Endometrium (tissue), 2 donors: Measurements from ENCODE around the gene TPRG1L.

Experiments
- FAIRE-seq: peaks from 2 replicates; lab custom pipeline; 2012; peaks lifted over from hg19 to GRCh38; lab: Jason Lieb, UNC
- donor health status: control.
- donor health status: control.

TPRG1L gene

DNA sequence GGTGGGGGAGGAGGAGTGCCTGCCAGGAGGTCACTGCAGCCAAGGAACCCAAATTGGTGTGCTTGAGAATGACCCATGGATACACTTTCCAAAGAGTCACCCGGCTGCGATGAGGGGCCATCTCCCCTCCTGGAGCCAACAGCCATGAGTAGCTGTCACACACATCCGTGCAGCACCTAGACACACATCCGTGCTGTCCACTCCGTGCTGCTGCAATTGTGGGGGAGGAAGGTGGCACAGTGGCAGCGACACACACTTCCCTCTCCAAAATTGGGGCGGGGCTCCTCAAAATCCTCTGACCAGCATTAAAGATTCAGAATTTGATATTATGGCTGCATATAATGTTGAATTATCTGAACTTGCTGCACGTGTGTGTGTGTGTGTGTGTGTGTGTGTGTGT is 43.3 kb downstream of the TPRG1L start:
- FAIRE-seq, result no peak

DNA sequence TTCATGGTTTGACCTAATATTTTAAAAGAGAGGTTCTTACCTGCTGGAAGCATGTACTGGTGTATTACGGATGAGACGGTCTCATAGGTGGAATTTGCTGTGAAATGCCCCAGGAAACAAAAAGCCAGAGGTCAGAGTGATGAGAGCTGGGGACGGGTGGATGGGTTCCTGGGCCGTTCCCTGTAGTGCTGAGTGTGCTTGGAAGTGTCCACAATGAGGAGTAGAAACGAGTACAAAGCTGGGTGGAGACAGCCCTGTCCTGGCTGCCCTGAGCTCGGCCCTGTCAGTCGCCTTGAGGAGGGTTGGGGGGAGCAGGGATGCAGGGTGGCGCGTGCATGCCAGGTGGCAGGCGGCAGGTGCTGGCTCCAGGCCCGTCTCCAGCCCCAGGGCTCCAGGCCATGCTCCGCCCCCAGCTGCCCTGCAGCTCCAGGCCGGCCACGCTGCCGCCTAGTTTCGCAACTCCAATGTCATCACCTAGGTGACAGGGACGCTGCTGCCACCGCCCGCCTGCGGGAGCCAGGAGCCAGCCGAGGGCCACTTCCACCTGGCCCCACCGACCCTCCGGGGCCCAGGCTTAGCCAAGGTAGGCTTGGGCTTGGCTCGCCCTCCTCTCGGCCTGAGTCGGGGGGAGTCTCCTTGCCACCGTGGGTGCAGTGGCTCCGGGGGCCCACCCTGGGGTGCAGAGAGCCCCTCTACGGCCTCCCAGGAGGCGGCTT is 43.9 kb downstream of the TPRG1L start:
- FAIRE-seq, result no peak

DNA sequence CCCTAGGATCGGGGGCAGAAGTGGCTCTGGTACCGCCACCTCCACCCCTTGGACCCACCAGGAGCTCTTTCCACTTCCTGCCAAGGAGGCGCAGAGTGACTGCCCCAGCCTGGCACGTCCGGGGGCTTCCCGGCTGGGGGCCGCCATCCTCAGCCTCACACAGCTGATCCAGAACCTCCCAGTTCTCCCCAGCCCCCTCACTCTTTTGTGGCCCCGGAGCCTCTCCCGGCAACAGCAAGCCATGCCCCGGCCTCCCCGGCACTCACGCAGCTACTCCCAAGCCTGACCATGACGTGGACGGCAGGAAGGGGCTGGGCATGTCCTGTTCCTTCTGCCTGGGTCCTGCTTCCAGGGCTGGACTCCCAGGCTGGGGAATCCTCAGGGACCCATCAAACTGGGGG is 44.6 kb downstream of the TPRG1L start:
- FAIRE-seq, result no peak

DNA sequence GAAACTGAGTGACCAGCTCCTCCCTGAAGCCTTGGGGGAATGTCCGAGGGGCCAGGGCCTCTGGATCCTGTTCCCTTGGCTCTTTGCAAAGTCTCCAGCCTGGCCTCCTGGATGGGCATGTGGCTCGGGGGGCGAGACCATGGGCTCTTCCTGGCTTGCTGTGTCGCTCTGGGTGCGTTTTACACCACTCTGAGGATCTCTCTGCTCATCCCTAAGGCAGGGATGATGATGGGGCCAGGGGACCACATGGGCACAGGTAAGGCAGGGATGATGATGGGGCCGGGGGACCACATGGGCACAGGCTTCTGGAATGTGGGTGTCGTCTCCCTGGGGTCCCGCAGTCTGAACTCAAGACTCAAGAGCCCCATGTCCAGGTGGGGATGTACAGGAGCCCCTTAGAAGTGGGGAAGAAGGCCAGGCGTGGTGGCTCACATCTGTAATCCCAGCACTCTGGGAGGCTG is 45.2 kb downstream of the TPRG1L start:
- no peak for FAIRE-seq

GRCh38 chr1:3670823-3671265 is 46.0 kb downstream of the TPRG1L start:
- no peak for FAIRE-seq

- FAIRE-seq, result no peak
Observed at GRCh38 chr1:3671371-3672180, 46.8 kb downstream of the TPRG1L start.

- FAIRE-seq, result no peak
Observed at GRCh38 chr1:3672231-3672970, 47.6 kb downstream of the TPRG1L start.

DNA sequence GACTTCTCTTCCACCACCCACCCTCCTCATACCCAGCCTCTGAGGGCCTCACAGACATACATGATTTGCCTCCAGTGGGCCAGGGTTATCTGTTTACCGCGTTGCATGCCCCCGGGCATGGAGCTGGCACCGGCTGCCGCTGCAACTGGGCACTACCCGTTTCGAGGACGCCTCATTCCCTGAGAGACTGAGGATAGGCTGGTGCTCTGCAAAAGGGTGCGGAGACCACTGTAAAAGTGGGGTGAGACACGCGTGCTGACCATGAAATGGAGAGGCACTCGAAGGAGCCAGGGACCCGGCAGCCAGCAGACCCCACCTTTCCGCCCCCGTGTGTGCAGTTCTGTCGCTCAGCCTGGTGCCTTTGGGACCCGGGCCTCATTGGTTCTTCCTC is 48.2 kb downstream of the TPRG1L start:
- no peak for FAIRE-seq

DNA sequence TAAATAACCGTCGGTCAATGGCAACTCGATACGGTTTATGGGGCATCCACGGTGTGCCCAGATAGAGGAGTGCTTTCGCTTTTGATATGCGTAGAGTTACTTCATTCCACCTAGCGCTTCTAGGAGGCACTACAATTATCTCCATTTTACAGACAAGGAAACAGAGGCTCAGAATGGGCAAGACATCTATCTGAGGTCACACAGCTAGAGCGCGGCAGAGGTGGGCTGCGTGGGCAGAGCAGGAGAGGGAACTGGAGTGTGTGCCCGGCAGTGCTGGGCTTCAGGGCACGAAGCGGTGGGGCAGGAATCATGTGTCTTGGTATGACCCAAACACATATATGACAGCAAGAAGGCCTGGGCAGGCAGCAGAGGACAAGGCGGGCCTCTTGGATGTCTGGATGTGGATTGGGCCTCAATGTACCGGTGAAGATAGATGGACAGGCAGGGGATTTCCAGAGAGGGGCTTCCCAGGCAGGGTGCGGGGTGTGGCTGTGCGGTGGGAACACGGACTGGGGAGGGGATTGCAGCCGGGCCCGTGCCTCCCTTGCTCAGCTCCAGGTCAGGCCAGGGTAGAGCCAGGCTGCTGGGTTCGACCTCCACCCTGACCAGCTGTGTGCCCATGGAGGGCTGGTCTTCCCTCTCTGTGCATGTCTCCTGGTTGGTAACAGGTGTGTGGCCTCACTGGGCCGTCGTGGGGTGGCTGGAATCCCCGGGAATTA is 48.7 kb downstream of the TPRG1L start:
- FAIRE-seq, result no peak

- FAIRE-seq, result no peak
Observed at GRCh38 chr1:3674100-3675094, 49.6 kb downstream of the TPRG1L start.

DNA sequence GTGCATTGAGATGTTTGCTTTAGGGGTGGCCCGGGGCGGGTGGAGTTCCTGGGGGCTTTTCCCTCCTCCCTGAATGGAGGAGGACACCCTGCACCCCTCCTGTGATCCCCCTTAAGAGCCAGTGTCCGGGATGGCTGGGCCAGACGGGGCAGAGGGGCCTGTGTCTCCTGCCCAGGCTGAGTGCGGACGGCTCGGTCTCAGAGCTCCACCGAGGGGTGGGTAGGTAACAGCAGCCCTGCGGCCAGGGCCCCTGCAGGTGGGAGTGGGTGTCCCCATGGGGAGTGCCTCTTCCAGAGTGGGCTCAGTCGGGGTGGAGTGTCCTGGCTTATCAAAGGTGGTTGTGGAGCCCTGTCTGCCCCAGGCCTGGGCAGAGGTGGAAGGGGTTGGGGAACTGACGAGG is 50.6 kb downstream of the TPRG1L start:
- no peak for FAIRE-seq

DNA sequence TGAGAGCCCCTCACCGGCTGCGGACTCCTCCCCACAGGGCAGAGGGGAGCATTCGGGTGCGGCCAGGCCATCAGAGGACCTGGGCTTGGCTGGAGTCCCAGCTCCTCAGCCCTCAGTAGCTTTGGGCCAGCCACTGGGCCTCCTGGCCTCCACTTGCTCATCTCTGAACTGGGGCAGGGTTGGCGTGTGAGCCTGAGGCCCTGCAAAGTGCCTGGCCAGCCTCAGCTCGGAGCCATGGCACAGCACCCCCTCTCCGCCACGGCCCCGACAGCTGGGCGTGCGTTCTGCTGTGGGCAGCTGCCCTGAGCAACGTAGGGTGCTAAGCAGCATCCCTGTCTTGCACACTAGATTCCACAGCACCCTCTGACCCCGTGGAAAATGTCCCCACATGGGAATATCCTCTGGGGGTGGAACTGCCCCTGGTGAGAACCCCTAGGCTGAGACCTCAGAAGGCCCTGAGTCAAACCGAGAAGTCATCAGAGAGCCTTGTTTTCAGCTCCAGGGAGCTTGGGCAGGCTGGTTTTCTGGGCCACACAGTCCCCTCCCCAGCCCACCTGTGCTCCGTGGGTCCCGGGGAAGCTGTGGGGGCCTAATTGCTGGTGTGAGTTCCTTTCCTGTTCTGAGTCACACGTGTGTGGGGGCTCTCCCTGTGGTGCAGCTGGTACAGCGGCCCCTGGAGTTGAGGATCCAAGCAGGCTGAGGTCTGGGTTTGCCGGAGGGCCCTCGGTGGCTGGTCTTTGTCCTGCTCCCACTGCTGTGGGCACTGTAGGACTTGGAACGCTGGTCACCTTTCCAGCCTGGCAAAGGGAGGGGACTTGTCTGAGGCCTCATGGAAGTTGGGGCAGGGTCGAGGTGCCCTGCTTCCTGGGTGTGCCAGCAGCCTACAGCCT is 52.0 kb downstream of the TPRG1L start:
- no peak for FAIRE-seq

- no peak for FAIRE-seq
Observed at GRCh38 chr1:3677484-3677883, 52.7 kb downstream of the TPRG1L start.

DNA sequence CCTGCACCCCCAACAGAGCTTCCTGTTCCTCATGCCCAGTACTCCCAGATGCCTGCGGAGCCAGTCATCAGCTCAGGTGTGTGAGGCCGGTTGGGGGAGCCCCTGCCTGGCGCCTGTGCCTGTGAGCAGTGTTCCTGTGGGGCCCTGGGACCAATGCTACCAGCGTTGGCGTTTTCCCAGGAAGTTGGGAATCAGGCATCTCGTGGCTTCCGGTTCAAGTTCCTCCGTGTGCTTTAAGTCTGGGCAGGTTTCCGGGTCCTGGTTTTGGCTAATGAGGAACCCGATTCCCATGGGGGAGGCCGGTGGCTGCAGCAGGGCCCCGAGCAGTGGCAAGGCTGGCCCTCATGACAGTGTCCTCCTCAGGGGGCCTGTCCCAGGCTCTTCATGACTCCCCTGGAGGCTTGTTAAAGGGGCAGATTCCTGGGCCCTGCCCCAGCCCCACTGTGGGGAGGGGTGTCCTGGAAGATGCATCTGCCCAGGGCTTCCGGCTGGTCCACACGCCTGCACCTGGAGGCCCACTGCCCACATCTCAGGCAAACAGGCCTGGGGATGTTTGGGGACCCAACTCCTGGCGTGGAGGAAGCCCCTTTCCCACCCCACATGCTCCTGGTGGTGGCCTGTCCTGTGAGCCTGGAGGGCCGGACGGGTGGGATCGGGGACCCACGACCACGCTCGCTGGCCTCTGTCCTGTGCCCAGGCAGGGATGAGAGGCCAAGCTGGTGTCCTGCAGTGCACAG is 53.7 kb downstream of the TPRG1L start:
- no peak for FAIRE-seq

GRCh38 chr1:3679098-3679555 is 54.3 kb downstream of the TPRG1L start:
- no peak for FAIRE-seq
